Sigmoid colon (tissue), 7 donors: ENCODE measurements around the gene DEFB113. TPM values are rescaled to one million over a fixed set of nuclear protein-coding genes. Genes with fewer than 3 reads are reported as not detected.

Source experiments
- DNase-seq: peaks from one replicate; pipeline ENCODE4 v3.0.0-alpha.2; 2019
- H3K27ac ChIP-seq, 4 donors: fragments of 200-600 bp; sonication (generic); one replicate each; pipeline ENCODE4 v1.5.1; 2016 to 2019; ENCODE audit warnings: mild to moderate bottlenecking in 1 of 4
- H3K27me3 ChIP-seq, 3 donors: fragments of 200-600 bp; sonication (generic); one replicate each; pipeline ENCODE4 v1.5.1; 2019; ENCODE audit warnings: mild to moderate bottlenecking in 1 of 3
- H3K36me3 ChIP-seq, 4 donors: fragments of 200-600 bp; sonication (generic); one replicate each; pipeline ENCODE4 v1.5.1; 2016 to 2019
- H3K4me1 ChIP-seq, 4 donors: fragments of 200-600 bp; sonication (generic); one replicate each; pipeline ENCODE4 v1.5.1; 2017 to 2019
- H3K4me3 ChIP-seq, 4 donors: fragments of 200-600 bp; sonication (generic); one replicate each; pipeline ENCODE4 v1.5.1; 2017 to 2019; ENCODE audit warnings: mild to moderate bottlenecking in 2 of 4, moderate library complexity in 1 of 4
- H3K9me3 ChIP-seq, 4 donors: fragments of 200-600 bp in 3 of 4; sonication (generic) in 3 of 4; one replicate each; pipeline versions ENCODE4 v1.5.1 to v1.6.1; 2013 to 2019
- CTCF ChIP-seq, 4 experiments: fragments of 450-650 bp in 3 of 4; fragments of 200-600 bp in 1 of 4; IDR thresholded peaks; one replicate each; pipeline ENCODE4 v1.5.1; 2016 to 2019; ENCODE audit warnings: antibody characterized with exemption in 4 of 4, mild to moderate bottlenecking in 3 of 4, moderate library complexity in 2 of 4
- EP300 ChIP-seq, 4 donors: sonication (generic); formaldehyde crosslinking; IDR thresholded peaks; one replicate each; pipeline ENCODE4 v1.6.1; 2017; ENCODE audit warnings: antibody characterized with exemption in 4 of 4
- POLR2A ChIP-seq, 2 donors: fragments of 450-650 bp; IDR thresholded peaks; one replicate each; pipeline ENCODE4 v1.6.1; 2016; ENCODE audit warnings: antibody characterized with exemption in 2 of 2, mild to moderate bottlenecking in 2 of 2, moderate library complexity in 2 of 2
- POLR2AphosphoS5 ChIP-seq, 4 donors: sonication (generic); formaldehyde crosslinking; IDR thresholded peaks; one replicate each; pipeline ENCODE4 v1.6.1; 2017; ENCODE audit warnings: antibody characterized with exemption in 4 of 4
- WGBS, 2 donors: extraction: QIAGEN DNeasy Blood & Tissue Kit; methylation state at CpG; one replicate each; pipeline ENCODE4 v1.1.7; 2013; 5-methylcytosine and 5-hydroxymethylcytosine counted together
- intact Hi-C: fragments of 100-400 bp; cut with DNase I; formaldehyde crosslinking; loops from one replicate; pipeline ENCODE4 v1.15.1; 2023
- polyA plus RNA-seq, 3 donors: library from polyadenylated mRNA; stranded (reverse); fragments of 200-250 nt; gene quantifications; one replicate each; pipeline ENCODE4 v1.2.3, GENCODE V29; 2013
- total RNA-seq, 4 donors: library from RNA; depleted of rRNA; stranded (reverse); fragments of >200 nt; gene quantifications; one replicate each; pipeline ENCODE4 v1.1.0, GENCODE V29; 2016
- donor health status: healthy with polysubstance abuse.
- donor health status: Bipolar disorder and iron deficiency.
- donor health status: healthy.

Gene DEFB113
- total RNA-seq (not detected), polyA plus RNA-seq (not detected)

DNA sequence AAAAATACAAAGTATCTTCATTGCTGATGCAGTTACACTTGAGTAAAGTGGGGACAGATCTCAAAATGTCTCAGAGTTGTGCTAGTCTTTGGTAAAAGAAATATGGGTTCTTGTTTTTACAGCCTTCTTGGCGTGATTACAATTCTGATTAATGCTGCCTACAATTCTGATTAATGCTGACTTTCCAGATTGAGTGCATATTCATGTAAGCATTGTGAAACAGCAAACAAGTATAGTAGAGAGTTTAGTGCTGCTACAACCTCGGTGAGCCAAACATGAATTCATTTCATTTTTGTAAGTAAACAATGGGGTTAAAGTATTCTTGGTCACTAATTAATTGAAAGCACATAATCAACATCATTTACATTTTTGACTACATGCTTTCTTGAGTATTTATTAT lies at the start of gene DEFB113:
Gene DEFB113 (minus strand): TSS at position 21 of the 400 bp plus-strand sequence. CDS start 0 bp downstream, at position 21.
- Histone ChIP-seq H3K9me3 (no peaks in the 10 kb centered on the region), H3K4me1 (no peaks in the 10 kb centered on the region), H3K27me3 (no peaks in the 10 kb centered on the region), H3K36me3 (no peaks in the 10 kb centered on the region), H3K27ac (no peak within 1 kb of the TSS), H3K4me3 (no peak within 1 kb of the TSS)
- 41 to 66% methylated on average over 2 of the region's 2 CpGs for WGBS, 2 donors
- DNase-seq: no peak
- intact Hi-C loops: no loop called here
- TF ChIP-seq POLR2A (IDR thresholded peaks at IDR 0.05) (no peak), CTCF (IDR thresholded peaks at IDR 0.05) (no peak), POLR2AphosphoS5 (IDR thresholded peaks at IDR 0.05) (no peak), EP300 (IDR thresholded peaks at IDR 0.05) (no peak)

GRCh38 chr6:50007819-50008218 lies 38.4 kb upstream of the DEFB113 start:
- DNase-seq: no peak
- no peak overlapping the region for H3K27ac ChIP-seq
- H3K27me3 ChIP-seq: no peaks in the 10 kb centered on the region
- H3K4me1 ChIP-seq: no peaks in the 10 kb centered on the region
- no peak for TF ChIP-seq EP300 (IDR thresholded peaks at IDR 0.05)
- no peak for TF ChIP-seq POLR2AphosphoS5 (IDR thresholded peaks at IDR 0.05)
- no peak for TF ChIP-seq CTCF (IDR thresholded peaks at IDR 0.05)
- H3K36me3 ChIP-seq: no peaks in the 10 kb centered on the region
- 83 to 87% methylated on average over 3 of the region's 3 CpGs for WGBS, 2 donors
- intact Hi-C loops: no loop called here
- no peak overlapping the region for H3K4me3 ChIP-seq
- no peaks in the 10 kb centered on the region for H3K9me3 ChIP-seq

- TF ChIP-seq CTCF (IDR thresholded peaks at IDR 0.05) (no peak), POLR2AphosphoS5 (IDR thresholded peaks at IDR 0.05) (no peak), POLR2A (IDR thresholded peaks at IDR 0.05) (no peak), EP300 (IDR thresholded peaks at IDR 0.05) (no peak)
- intact Hi-C loops: no loop called here
Measured at GRCh38 chr6:50003139-50003538, 33.7 kb upstream of the DEFB113 start.

DNA sequence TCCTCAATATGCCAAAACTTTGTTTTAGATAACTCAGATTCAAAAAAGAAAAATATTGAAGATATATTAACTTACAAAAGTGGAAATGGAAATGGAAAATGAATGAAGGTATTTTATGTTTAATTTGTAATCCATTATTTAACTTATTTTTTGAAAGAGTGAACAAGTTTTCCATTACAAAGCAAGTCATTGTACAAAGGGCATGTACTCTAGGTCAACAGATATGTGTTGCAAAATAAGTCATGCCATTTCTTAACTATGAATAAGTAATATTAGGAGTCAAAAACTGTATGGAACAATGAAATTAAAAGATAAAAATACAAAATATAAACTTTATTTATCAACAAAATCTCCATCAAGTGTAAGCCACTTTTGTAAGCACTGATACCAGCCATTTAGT lies 25.9 kb upstream of the DEFB113 start:
- no peak for DNase-seq
- TF ChIP-seq POLR2A (IDR thresholded peaks at IDR 0.05) (no peak), EP300 (IDR thresholded peaks at IDR 0.05) (no peak), CTCF (IDR thresholded peaks at IDR 0.05) (no peak), POLR2AphosphoS5 (IDR thresholded peaks at IDR 0.05) (no peak)
- Histone ChIP-seq H3K36me3 (no peaks in the 10 kb centered on the region), H3K27ac (no peak overlapping the region), H3K9me3 (no peaks in the 10 kb centered on the region), H3K4me1 (no peaks in the 10 kb centered on the region), H3K27me3 (no peaks in the 10 kb centered on the region), H3K4me3 (no peak overlapping the region)
- intact Hi-C loops: no loop called here

More at GRCh38 chr6:50003139-50003538, 33.7 kb upstream of the DEFB113 start:
- no peak for DNase-seq
- 39 to 60% methylated on average over 3 of the region's 3 CpGs for WGBS, 2 donors
- no peaks in the 10 kb centered on the region for H3K27me3 ChIP-seq
- no peaks in the 10 kb centered on the region for H3K9me3 ChIP-seq
- no peaks in the 10 kb centered on the region for H3K4me1 ChIP-seq
- no peak overlapping the region for H3K27ac ChIP-seq
- no peaks in the 10 kb centered on the region for H3K36me3 ChIP-seq
- no peak overlapping the region for H3K4me3 ChIP-seq

- TF ChIP-seq POLR2AphosphoS5 (IDR thresholded peaks at IDR 0.05) (no peak), EP300 (IDR thresholded peaks at IDR 0.05) (no peak), POLR2A (IDR thresholded peaks at IDR 0.05) (no peak), CTCF (IDR thresholded peaks at IDR 0.05) (no peak)
- intact Hi-C loops: no loop called here
- no peaks in the 10 kb centered on the region for H3K27me3 ChIP-seq
- H3K9me3 ChIP-seq: peaks cover 0 to 1% (median 0%) of the 10 kb centered on the region in 4 donors
- no peak overlapping the region for H3K4me3 ChIP-seq
- 66 to 76% methylated on average over 2 of the region's 2 CpGs for WGBS, 2 donors
- no peak overlapping the region for H3K27ac ChIP-seq
- H3K36me3 ChIP-seq: no peaks in the 10 kb centered on the region
- H3K4me1 ChIP-seq: peaks cover 0 to 8% (median 3%) of the 10 kb centered on the region in 4 donors
- no peak for DNase-seq
Measured at GRCh38 chr6:49988900-49989299, 19.5 kb upstream of the DEFB113 start.
